ENCODE measurements around the gene ENTREP3. TPM values are rescaled to one million over a fixed set of nuclear protein-coding genes. Genes with fewer than 3 reads are reported as not detected.

Gene ENTREP3, protein sequence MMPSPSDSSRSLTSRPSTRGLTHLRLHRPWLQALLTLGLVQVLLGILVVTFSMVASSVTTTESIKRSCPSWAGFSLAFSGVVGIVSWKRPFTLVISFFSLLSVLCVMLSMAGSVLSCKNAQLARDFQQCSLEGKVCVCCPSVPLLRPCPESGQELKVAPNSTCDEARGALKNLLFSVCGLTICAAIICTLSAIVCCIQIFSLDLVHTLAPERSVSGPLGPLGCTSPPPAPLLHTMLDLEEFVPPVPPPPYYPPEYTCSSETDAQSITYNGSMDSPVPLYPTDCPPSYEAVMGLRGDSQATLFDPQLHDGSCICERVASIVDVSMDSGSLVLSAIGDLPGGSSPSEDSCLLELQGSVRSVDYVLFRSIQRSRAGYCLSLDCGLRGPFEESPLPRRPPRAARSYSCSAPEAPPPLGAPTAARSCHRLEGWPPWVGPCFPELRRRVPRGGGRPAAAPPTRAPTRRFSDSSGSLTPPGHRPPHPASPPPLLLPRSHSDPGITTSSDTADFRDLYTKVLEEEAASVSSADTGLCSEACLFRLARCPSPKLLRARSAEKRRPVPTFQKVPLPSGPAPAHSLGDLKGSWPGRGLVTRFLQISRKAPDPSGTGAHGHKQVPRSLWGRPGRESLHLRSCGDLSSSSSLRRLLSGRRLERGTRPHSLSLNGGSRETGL
- total RNA-seq, result 10 to 100 TPM; 10.5 to 12.2 TPM
- polyA plus RNA-seq, result 1 to 10 TPM in 1 of 2 donors, under 1 TPM in 1; 0.50 to 1.8 TPM

DNA sequence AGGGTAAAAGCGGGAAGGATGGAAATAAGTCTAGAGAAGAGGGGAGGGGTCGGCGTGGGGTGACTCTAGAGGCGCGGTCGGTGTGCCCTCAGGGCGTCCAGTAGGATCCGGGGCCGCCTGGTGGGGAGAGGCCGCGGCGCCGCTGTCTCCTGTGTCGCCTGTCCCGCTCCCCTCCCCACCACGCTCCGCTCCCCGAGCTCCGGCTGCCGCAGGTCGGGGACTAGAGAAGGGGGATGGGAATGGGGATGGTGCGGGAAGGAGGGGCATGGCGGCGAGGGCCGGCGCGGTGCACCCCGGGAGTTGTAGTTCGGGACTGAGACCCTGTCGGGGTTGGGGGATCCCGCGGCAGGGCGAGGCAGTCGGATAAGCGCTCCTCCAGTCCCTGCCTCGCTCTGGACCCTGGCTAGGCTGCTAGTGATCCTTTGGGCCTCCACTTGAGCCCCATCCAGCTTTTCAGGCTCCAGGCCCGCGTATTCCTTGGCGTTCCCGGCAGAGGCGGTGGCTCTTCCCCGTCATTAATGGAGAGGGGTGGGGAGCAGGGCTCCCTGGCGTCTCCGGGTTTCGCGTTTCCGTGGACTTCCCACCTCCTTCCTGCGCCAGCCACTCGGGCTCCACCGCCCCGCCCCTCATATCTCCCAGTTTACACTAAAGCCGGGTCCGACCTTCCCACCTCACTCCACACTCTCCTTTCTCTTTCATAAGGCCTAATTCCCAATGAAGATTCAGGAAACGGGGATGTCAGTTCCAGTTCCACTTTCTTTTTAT is at the start of gene ENTREP3:
TSS of gene ENTREP3 (minus strand) at position 241 of the 765 bp plus-strand sequence. CDS start 606 bp downstream, outside the sequence.
- ChIA-PET POLR2A (ENCODE audit: partially characterized antibody) (interaction anchor here (0.8 to 3.6 kb wide), 8 partner anchors 11 to 315 kb away, joined by 3 to 17 read pairs (median 4); partner anchors contain the start of genes ASH1L and CLK2), CTCF (ENCODE audit: partially characterized antibody) (interaction anchor here (1.4 kb wide), 1 partner anchor 68 kb away, joined by 4 read pairs; no protein-coding TSS in a partner anchor)
- Histone ChIP-seq H3K9me3 (ENCODE audit: control insufficient read depth in 1 of 2, low read length in 2 of 2) (no peaks in the 10 kb centered on the region), H3K27ac (ENCODE audit: low read depth, low read length) (peak within 1 kb of the TSS; percentile 52), H3K27me3 (ENCODE audit: insufficient read depth, low read length) (no peaks in the 10 kb centered on the region), H3K4me1 (ENCODE audit: insufficient read depth, low read length) (peaks cover 23% of the 10 kb centered on the region), H3K4me3 (ENCODE audit: low read length in 2 of 2) (peak within 1 kb of the TSS; percentile 42 to 67), H3K36me3 (ENCODE audit: insufficient read depth, low read length) (peaks cover 27% of the 10 kb centered on the region)
- peak; percentile 62 to 77 (median 67) for DNase-seq
- H3K4me1 Mint-ChIP-seq, result peaks cover 18 to 49% (median 31%) of the 10 kb centered on the region in 4 donors
- intact Hi-C loops (cut with micrococcal nuclease), result loop anchor here (1.0 kb wide), 1 partner anchor 18 kb away; the partner anchor contains the start of gene CLK2
- H3K27ac Mint-ChIP-seq, result peak within 1 kb of the TSS; percentile 53 to 94 (median 77)
- no peaks in the 10 kb centered on the region for H3K27me3 Mint-ChIP-seq
- H3K9me3 Mint-ChIP-seq, result no peaks in the 10 kb centered on the region
- peaks cover 18 to 26% of the 10 kb centered on the region in 2 donors for H3K36me3 Mint-ChIP-seq
- H3K4me3 Mint-ChIP-seq, result peak within 1 kb of the TSS; percentile 79 to 87 (median 83)

DNA sequence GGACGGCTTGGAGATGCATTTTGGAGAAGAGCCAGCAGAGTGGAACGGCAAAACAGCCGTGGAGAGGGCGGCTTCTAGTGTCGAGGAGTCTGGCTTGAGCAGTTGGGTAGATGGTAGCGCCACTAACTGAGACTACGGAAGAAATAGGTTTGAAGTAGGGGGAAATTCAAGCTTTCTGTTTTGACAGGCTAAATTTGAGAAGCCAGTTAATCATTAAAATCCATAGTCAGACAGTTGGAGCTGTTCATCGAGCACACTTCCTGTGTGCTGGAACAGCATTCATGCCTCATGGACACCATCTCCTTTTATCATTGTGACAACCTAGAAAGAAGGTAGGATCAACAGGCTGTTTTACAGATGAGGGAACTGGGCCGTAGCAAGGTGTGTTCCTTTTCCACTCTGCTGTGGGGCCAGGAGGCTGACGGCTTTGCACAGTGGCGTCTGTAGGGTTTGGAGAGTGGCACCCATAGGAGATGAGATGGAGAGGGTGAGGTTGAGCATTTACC is 49.3 kb upstream of the ENTREP3 start:
- ChIA-PET POLR2A (ENCODE audit: partially characterized antibody) (no interaction called here), CTCF (ENCODE audit: partially characterized antibody) (interaction anchor here (1.5 kb wide), 1 partner anchor 54 kb away, joined by 4 read pairs; no protein-coding TSS in a partner anchor)
- H3K36me3 Mint-ChIP-seq, result peaks cover 0 to 4% of the 10 kb centered on the region in 2 donors
- Histone ChIP-seq H3K4me1 (ENCODE audit: insufficient read depth, low read length) (peaks cover 12% of the 10 kb centered on the region), H3K4me3 (ENCODE audit: low read length in 2 of 2) (no peak overlapping the region), H3K27ac (ENCODE audit: low read depth, low read length) (no peak overlapping the region), H3K27me3 (ENCODE audit: insufficient read depth, low read length) (no peaks in the 10 kb centered on the region), H3K9me3 (ENCODE audit: control insufficient read depth in 1 of 2, low read length in 2 of 2) (no peaks in the 10 kb centered on the region), H3K36me3 (ENCODE audit: insufficient read depth, low read length) (no peaks in the 10 kb centered on the region)
- H3K27me3 Mint-ChIP-seq, result peaks cover 3 to 4% of the 10 kb centered on the region in 2 donors
- H3K27ac Mint-ChIP-seq, result no peak overlapping the region
- peaks cover 9 to 13% (median 12%) of the 10 kb centered on the region in 4 donors for H3K4me1 Mint-ChIP-seq
- DNase-seq, result no peak
- intact Hi-C loops (cut with micrococcal nuclease), result loop anchor here (5.0 kb wide), 1 partner anchor 112 kb away; no protein-coding TSS in a partner anchor
- no peaks in the 10 kb centered on the region for H3K9me3 Mint-ChIP-seq
- peak overlapping the region in 1 of 8 donors; percentile 31 for H3K4me3 Mint-ChIP-seq

DNA sequence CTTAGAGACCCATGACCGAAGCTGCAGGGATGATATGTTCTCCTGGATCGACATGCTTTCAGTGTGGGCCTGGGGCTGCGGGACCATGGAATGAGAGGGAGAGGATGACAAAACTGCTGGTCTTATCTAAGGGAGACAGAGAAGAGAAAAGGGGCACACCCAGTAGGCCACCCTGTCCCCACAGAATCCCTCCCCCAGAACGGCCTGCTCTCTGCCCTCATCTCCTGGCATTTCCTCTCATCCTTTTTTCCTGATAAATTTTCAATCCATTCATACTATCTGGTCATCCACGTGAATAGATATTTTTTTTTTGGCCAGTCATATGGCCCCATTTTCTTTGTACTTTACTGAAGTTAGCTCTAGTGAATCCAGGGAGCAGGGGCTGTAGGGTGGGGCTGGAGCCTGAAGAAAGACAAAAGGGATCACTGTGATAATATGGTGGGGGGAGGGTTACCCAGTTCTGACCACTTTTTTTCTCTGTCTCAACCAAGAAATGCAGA is 46.1 kb upstream of the ENTREP3 start, which contains the start of gene PKLR:
TSS of gene PKLR (minus strand) at position 97 of the 500 bp plus-strand sequence. CDS start at position 54, 43 bp downstream.
- Mint-ChIP-seq H3K27me3 (peaks cover 12 to 16% of the 10 kb centered on the region in 2 donors), H3K27ac (peak within 1 kb of the TSS in 1 of 7 donors; percentile 52), H3K9me3 (peaks cover 0 to 2% (median 0%) of the 10 kb centered on the region in 8 donors), H3K4me3 (peak within 1 kb of the TSS in 1 of 8 donors; percentile 23), H3K4me1 (peaks cover 0 to 3% (median 0%) of the 10 kb centered on the region in 4 donors), H3K36me3 (no peaks in the 10 kb centered on the region)
- ChIA-PET CTCF (ENCODE audit: partially characterized antibody) (no interaction called here), POLR2A (ENCODE audit: partially characterized antibody) (no interaction called here)
- Histone ChIP-seq H3K36me3 (ENCODE audit: insufficient read depth, low read length) (no peaks in the 10 kb centered on the region), H3K9me3 (ENCODE audit: control insufficient read depth in 1 of 2, low read length in 2 of 2) (no peaks in the 10 kb centered on the region), H3K4me1 (ENCODE audit: insufficient read depth, low read length) (no peaks in the 10 kb centered on the region), H3K27ac (ENCODE audit: low read depth, low read length) (no peak within 1 kb of the TSS), H3K27me3 (ENCODE audit: insufficient read depth, low read length) (no peaks in the 10 kb centered on the region), H3K4me3 (ENCODE audit: low read length in 2 of 2) (no peak within 1 kb of the TSS)
- DNase-seq, result no peak
- intact Hi-C loops (cut with micrococcal nuclease), result no loop called here

DNA sequence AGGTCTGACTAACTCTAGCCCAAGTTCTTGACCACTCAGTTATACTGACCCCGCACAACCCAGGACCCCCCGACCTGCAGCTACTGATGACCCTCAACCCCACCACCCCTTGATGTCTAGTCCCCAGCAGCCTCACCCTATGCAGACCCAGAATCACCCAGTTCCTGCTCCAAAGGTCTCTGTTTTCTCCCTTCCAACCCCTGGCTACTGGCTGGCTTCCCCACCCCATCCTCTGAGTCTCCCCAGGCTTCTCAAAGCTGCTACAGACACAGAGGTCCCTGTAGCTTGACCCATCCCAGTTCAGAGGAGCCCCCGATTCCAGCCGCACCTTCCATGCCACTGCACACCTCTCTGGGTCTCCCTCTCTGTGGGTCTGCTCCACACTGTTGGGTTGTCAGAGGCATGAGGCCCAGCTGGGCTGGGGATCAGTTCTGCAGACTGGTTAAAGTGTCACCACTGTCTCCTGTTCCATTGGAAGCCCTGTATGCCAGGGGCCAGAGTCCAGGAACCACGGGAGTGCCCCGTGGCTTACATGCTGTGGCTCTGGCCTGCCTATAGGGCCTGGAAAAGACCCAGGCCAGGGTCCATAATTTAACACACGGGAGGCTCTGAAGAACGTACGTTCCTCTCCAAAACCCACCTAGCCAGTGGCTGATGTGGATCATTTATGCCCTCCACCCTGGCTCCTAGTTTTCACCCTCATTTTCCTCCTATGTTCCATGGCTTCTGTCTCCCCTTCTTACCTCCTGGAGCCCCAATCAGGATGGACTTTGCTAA is 45.5 kb upstream of the ENTREP3 start:
- Mint-ChIP-seq H3K36me3 (no peaks in the 10 kb centered on the region), H3K4me3 (peak overlapping the region in 1 of 8 donors; percentile 23), H3K27ac (peak overlapping the region in 1 of 7 donors; percentile 52), H3K4me1 (peaks cover 0 to 3% (median under 1%) of the 10 kb centered on the region in 4 donors), H3K9me3 (peaks cover 0 to 2% (median 0%) of the 10 kb centered on the region in 8 donors), H3K27me3 (peaks cover 12 to 22% of the 10 kb centered on the region in 2 donors)
- no peak for DNase-seq
- Histone ChIP-seq H3K4me3 (ENCODE audit: low read length in 2 of 2) (no peak overlapping the region), H3K36me3 (ENCODE audit: insufficient read depth, low read length) (no peaks in the 10 kb centered on the region), H3K4me1 (ENCODE audit: insufficient read depth, low read length) (no peaks in the 10 kb centered on the region), H3K27ac (ENCODE audit: low read depth, low read length) (no peak overlapping the region), H3K27me3 (ENCODE audit: insufficient read depth, low read length) (peaks cover 4% of the 10 kb centered on the region), H3K9me3 (ENCODE audit: control insufficient read depth in 1 of 2, low read length in 2 of 2) (no peaks in the 10 kb centered on the region)
- CTCF ChIA-PET (ENCODE audit: partially characterized antibody), result no interaction called here
- POLR2A ChIA-PET (ENCODE audit: partially characterized antibody), result no interaction called here
- intact Hi-C loops (cut with micrococcal nuclease), result no loop called here

DNA sequence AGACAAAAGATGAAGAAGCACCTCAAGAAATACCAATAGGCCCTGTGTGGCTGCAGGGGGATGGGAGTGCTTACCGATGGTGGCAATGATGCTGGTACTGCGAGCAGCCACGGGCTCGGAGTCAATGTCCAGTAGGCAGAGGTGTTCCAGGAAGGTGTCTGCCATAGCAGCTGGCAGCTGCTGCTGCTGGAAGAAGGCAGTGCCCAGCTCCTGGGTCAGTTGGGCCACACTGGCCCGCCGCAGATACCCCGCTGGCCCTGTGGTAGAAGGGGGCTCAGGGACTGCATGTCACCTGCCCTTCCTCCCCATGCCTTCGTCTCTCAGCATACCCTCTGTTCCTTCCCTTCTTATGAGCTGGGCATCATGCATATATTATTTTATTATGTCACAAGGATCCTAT is 44.7 kb upstream of the ENTREP3 start:
- no peak overlapping the region for H3K27ac Mint-ChIP-seq
- no peak for DNase-seq
- Histone ChIP-seq H3K36me3 (ENCODE audit: insufficient read depth, low read length) (no peaks in the 10 kb centered on the region), H3K4me1 (ENCODE audit: insufficient read depth, low read length) (peaks cover 3% of the 10 kb centered on the region), H3K27ac (ENCODE audit: low read depth, low read length) (no peak overlapping the region), H3K4me3 (ENCODE audit: low read length in 2 of 2) (no peak overlapping the region), H3K9me3 (ENCODE audit: control insufficient read depth in 1 of 2, low read length in 2 of 2) (no peaks in the 10 kb centered on the region), H3K27me3 (ENCODE audit: insufficient read depth, low read length) (peaks cover 10% of the 10 kb centered on the region)
- ChIA-PET POLR2A (ENCODE audit: partially characterized antibody) (no interaction called here), CTCF (ENCODE audit: partially characterized antibody) (no interaction called here)
- H3K36me3 Mint-ChIP-seq, result no peaks in the 10 kb centered on the region
- H3K27me3 Mint-ChIP-seq, result peaks cover 15 to 24% of the 10 kb centered on the region in 2 donors
- H3K4me1 Mint-ChIP-seq, result peaks cover 0 to 4% (median 1%) of the 10 kb centered on the region in 4 donors
- H3K4me3 Mint-ChIP-seq, result no peak overlapping the region
- H3K9me3 Mint-ChIP-seq, result peaks cover 0 to 2% (median 0%) of the 10 kb centered on the region in 8 donors
- intact Hi-C loops (cut with micrococcal nuclease), result no loop called here

DNA sequence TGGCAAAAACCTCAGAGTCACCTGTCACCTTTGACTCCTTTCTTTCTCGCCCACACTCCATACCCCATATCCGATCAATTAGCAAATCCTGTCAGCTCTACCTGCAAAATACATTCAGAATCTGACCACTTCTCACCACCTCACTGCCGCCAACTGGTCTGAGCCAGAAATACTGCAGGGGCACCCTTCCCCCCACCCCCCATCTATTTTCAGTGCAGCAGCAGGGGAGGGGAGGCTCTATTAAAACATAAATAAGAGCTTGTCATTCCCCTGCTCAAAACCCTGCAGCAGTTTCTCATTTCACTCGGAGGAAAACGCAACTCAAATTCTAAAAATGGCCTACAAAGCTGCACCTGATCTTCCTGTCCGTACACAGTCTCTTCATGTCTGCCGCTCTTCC is 42.1 kb upstream of the ENTREP3 start:
- peak overlapping the region in 1 of 7 donors; percentile 22 for H3K27ac Mint-ChIP-seq
- H3K4me1 Mint-ChIP-seq, result peaks cover 0 to 8% (median 4%) of the 10 kb centered on the region in 4 donors
- Histone ChIP-seq H3K27me3 (ENCODE audit: insufficient read depth, low read length) (peaks cover 10% of the 10 kb centered on the region), H3K9me3 (ENCODE audit: control insufficient read depth in 1 of 2, low read length in 2 of 2) (no peaks in the 10 kb centered on the region), H3K4me1 (ENCODE audit: insufficient read depth, low read length) (peaks cover 6% of the 10 kb centered on the region), H3K27ac (ENCODE audit: low read depth, low read length) (no peak overlapping the region), H3K4me3 (ENCODE audit: low read length in 2 of 2) (no peak overlapping the region), H3K36me3 (ENCODE audit: insufficient read depth, low read length) (no peaks in the 10 kb centered on the region)
- DNase-seq, result no peak
- POLR2A ChIA-PET (ENCODE audit: partially characterized antibody), result interaction anchor here (1.0 kb wide), 1 partner anchor 10 kb away, joined by 3 read pairs; no protein-coding TSS in a partner anchor
- CTCF ChIA-PET (ENCODE audit: partially characterized antibody), result no interaction called here
- no peak overlapping the region for H3K4me3 Mint-ChIP-seq
- peaks cover 22 to 33% of the 10 kb centered on the region in 2 donors for H3K27me3 Mint-ChIP-seq
- intact Hi-C loops (cut with micrococcal nuclease), result no loop called here
- peaks cover 0 to 2% (median 0%) of the 10 kb centered on the region in 8 donors for H3K9me3 Mint-ChIP-seq
- H3K36me3 Mint-ChIP-seq, result no peaks in the 10 kb centered on the region

All from CD4-positive, alpha-beta memory T cell (primary cell).